ENCODE measurements around the gene TMEM250.

DNA sequence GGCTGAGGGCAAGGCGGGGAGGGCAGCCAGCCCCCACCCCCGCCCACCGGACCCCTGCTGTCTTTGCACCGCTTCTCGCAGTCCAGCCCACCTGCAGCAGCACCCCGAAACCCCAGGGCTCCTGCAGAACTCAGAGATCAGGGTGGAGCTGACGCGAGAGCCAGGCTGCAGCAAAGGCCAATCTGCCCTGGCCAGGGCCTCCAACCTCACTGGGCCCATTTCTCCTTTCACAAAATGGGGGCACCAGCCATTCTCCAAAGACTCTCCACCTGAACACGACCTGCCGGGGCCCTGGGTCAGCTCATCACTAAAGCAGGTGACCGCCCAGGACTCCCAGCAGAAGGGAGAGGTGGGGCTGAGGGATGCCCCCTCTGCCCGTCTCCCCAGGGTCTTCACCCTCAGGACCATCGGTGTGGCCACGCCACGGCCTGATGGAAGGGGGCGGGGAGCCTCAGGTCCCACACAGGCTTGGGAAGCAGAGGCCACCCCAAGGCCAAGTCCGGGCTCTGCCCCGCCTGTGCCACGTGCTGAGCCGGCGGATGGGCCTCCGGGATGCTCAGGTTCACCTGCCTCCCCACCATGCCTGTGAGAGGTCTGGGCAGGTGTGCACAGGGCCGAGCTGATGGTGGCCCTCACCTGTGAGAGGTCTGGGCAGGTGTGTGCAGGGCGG is 36.7 kb downstream of the TMEM250 start:
- TF ChIP-seq, protein P1, sequence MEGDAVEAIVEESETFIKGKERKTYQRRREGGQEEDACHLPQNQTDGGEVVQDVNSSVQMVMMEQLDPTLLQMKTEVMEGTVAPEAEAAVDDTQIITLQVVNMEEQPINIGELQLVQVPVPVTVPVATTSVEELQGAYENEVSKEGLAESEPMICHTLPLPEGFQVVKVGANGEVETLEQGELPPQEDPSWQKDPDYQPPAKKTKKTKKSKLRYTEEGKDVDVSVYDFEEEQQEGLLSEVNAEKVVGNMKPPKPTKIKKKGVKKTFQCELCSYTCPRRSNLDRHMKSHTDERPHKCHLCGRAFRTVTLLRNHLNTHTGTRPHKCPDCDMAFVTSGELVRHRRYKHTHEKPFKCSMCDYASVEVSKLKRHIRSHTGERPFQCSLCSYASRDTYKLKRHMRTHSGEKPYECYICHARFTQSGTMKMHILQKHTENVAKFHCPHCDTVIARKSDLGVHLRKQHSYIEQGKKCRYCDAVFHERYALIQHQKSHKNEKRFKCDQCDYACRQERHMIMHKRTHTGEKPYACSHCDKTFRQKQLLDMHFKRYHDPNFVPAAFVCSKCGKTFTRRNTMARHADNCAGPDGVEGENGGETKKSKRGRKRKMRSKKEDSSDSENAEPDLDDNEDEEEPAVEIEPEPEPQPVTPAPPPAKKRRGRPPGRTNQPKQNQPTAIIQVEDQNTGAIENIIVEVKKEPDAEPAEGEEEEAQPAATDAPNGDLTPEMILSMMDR (IDR thresholded peaks at IDR 0.05), result no peak
- TF ChIP-seq POLR2AphosphoS5 (IDR thresholded peaks at IDR 0.05) (no peak), POLR2A (IDR thresholded peaks at IDR 0.05) (no peak), EP300 (IDR thresholded peaks at IDR 0.05) (no peak)

Measured in sigmoid colon (tissue), 4 donors.